Choroid plexus epithelial cell (primary cell): Measurements from ENCODE around the gene SFTPA1.
A peak's percentile ranks its signal among the peaks of the same experiment; 100 is the strongest.
"Not testable (repeated sequence)": the region's sequence is repeated elsewhere in the genome, so short reads cannot be mapped to it uniquely, and the experiment has no call there.

Experiments
- DNase-seq: peaks from one replicate; pipeline ENCODE4 v3.0.0-alpha.2; 2010; ENCODE audit warnings: low read depth
- H3K4me3 ChIP-seq: 2 replicates; pipeline ENCODE4 v1.5.1; 2011; ENCODE audit warnings: low read depth, mild to moderate bottlenecking, control low read depth, low read length, moderate library complexity
- TF ChIP-seq, protein P1 (sequence below): conservative IDR thresholded peaks from 2 replicates; pipeline ENCODE4 v1.5.1; 2011; ENCODE audit warnings: low read depth, mild to moderate bottlenecking, control low read depth, inconsistent platforms, low read length, moderate library complexity

The SFTPA1 gene

DNA sequence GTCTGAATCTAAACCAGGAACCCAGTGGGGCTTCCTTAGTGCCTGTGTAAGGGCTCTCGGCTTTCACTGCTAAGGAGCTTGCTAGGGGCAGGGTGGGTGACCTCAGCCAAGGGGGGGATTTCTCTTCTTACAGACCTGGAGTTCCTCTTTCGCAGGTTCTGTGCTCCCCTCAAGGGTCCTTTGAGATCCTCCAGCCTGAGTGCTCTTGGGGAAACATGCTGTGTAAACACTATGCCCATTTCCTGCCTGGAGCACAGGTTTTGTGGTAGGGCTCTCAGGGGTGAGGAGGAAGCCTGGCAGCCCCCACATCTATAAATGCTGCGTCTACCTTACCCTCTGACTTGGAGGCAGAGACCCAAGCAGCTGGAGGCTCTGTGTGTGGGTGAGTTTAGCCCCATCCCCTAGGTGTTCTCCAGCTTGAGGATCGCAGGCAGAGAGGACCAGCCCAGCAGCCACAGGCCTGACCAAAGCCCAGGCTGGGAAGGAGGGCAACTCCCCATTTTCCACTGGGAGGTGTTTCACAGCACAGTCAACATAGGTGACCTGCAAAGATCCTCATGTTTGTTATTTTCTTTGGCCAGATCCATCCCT is at the start of gene SFTPA1:
SFTPA1 (plus strand) TSS at position 339 of the 591 bp plus-strand sequence. CDS start 887 bp downstream, outside the sequence.
- H3K4me3 ChIP-seq = no peak within 1 kb of the TSS
- TF ChIP-seq, protein P1, sequence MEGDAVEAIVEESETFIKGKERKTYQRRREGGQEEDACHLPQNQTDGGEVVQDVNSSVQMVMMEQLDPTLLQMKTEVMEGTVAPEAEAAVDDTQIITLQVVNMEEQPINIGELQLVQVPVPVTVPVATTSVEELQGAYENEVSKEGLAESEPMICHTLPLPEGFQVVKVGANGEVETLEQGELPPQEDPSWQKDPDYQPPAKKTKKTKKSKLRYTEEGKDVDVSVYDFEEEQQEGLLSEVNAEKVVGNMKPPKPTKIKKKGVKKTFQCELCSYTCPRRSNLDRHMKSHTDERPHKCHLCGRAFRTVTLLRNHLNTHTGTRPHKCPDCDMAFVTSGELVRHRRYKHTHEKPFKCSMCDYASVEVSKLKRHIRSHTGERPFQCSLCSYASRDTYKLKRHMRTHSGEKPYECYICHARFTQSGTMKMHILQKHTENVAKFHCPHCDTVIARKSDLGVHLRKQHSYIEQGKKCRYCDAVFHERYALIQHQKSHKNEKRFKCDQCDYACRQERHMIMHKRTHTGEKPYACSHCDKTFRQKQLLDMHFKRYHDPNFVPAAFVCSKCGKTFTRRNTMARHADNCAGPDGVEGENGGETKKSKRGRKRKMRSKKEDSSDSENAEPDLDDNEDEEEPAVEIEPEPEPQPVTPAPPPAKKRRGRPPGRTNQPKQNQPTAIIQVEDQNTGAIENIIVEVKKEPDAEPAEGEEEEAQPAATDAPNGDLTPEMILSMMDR = no peak
- DNase-seq = no peak

DNA sequence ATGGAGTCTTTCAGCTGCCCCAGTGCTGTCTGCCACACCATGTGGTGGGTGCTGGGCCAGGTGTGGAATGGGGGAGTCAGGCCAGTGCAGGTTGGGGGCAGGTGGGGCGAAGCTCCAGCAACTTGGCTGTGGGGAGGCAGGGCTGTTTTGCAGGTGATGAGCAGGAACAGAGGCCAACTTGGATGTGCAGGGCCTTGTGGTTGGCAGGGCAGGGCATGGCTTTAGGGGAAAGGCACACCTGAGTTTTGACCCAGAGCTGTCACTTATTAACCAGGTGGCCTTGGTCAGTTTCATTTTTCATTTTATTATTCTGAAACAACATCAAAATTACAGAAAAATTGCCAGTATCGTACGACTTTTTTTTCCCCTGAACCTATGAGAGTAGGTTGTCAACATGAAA is 49.5 kb upstream of the SFTPA1 start:
- no peak overlapping the region for H3K4me3 ChIP-seq
- TF ChIP-seq, protein P1 = no peak
- DNase-seq = no peak

DNA sequence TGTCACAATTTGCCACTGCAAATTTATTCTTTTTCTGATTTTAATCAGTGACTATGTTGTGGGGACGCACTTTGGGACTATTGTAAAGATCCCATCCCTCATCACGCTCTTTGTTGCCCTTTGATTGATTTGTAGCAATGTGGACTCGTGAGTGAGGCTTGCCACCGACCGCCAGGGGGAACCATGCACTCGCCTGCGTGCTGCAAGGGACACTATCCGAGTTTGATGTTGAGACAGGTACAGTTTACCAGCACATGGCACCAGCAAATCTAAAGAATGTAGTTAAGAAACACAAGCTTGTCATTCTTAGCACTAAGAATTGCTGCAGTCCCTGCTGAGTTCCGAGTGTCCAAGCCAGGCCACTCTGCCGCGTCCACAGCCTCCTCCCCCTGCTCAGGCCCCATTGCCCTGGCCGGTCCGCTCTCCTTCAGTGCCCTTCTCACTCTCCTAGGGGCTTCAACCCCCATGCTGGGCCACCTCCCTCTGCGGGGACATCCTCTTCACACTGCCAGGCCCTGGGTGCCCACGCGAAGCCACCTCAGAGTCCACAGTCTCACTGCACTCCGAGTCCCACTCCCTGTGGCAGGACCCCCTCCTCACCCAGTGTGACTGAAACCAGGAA is 48.5 kb upstream of the SFTPA1 start:
- H3K4me3 ChIP-seq = no peak overlapping the region
- peak; percentile 77 for DNase-seq

DNA sequence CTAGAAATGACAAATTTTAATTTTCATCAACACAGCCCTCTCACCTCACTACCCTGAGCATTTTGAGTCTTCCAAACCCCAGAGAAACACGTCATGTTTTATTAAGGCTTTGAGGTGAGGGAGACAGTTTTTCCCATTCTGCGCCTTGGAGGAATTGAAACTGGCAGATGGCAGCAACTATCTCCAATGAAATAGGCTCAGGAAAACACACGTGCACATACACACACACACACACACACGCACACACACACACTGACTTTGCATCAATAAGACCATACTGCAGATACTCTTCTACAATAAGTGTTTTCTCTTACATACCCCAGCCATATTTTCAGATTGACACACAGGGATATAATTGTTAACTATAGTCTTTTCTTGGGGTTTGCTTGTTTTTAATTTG is 47.3 kb upstream of the SFTPA1 start:
- no peak overlapping the region for H3K4me3 ChIP-seq
- no peak for DNase-seq
- TF ChIP-seq, protein P1 = no peak

More for the DNA sequence above, 48.5 kb upstream of the SFTPA1 start:
- TF ChIP-seq, protein P1 = peak; percentile 99

DNA sequence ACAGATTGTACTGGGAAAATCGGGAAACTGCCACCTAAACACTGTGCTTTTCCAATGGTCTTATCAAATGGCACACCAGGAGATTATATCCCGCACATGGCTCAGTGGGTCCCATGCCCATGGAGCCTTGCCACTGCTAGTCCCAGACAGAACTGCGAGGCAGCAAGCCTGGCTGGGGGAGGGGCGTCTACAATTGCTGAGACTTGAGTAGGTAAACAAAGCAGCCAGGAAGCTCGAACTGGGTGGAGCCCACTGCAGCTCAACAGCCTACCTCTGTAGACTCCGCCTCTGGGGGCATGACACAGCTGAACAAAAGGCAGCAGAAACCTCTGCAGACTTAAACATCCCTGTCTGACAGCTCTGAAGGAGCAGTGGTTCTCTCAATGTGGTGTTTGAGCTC is 40.1 kb upstream of the SFTPA1 start:
- not testable (repeated sequence) for DNase-seq, H3K4me3 ChIP-seq

DNA sequence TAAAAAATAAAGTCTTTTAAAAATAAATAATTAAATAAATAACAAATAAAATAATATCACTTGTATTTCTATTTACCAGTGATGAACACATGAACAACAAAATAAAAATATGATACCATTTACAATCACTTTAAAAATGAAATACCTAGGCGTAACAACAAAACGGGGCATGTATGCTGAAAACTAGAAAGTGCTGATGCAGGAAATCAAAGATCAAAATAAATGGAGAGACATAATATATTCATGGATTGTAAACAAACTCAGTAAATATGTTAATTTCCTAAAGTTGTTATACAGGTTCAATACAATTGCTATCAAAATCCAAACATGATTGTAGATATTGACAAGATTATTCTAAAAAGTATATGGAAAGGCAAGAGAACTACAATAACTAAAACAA is 31.4 kb upstream of the SFTPA1 start:
- no peak overlapping the region for H3K4me3 ChIP-seq
- TF ChIP-seq, protein P1 = no peak
- no peak for DNase-seq

DNA sequence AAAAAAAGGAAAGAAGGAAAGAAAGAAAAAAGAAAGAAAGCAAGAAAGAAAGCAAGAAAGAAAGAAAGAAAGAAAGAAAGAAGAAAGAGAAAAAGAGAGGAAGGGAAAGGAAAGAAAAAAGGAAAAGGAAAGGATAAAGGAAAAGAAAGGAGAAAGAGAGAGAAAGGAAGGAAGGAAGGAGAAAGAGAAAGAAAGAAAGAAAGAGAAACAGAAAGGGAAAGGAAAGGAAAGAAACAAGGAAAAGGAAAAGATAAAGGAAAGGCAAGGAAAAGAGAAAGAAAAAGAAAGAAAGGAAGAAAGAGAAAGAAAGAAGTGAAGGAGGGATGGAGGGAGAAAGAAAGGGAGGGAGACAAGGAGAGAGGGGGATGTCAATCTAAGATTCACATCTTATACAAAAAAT is 29.7 kb upstream of the SFTPA1 start:
- DNase-seq = no peak
- TF ChIP-seq, protein P1 = no peak
- H3K4me3 ChIP-seq = no peak overlapping the region
